ENCODE measurements around the gene ANKRD45.
"Not testable (repeated sequence)": the region's sequence is repeated elsewhere in the genome, so short reads cannot be mapped to it uniquely, and the experiment has no call there.

ANKRD45 gene

GRCh38 chr1:173669491-173669941, at the start of gene ANKRD45:
TSS of gene ANKRD45 (minus strand) at chr1:173669851. CDS start at chr1:173659418, 10,433 bp downstream.
- DNase-seq (ENCODE audit: low spot score), result no peak

GRCh38 chr1:173717238-173717637, 47.6 kb upstream of the ANKRD45 start:
- DNase-seq (ENCODE audit: low spot score), result no peak

GRCh38 chr1:173715538-173715844, 45.8 kb upstream of the ANKRD45 start:
- DNase-seq (ENCODE audit: low spot score), result peak; percentile 51

- DNase-seq (ENCODE audit: low spot score), result peak; percentile 91
Observed at GRCh38 chr1:173714759-173715537, 45.3 kb upstream of the ANKRD45 start, which contains the start of gene KLHL20. TSS of gene KLHL20 (plus strand) at chr1:173714981. CDS start at chr1:173716044, 1,063 bp downstream.

- DNase-seq (ENCODE audit: low spot score), result no peak
Observed at GRCh38 chr1:173714441-173714758, 44.7 kb upstream of the ANKRD45 start.

- no peak for DNase-seq (ENCODE audit: low spot score)
Observed at GRCh38 chr1:173708787-173709186, 39.1 kb upstream of the ANKRD45 start.

- DNase-seq (ENCODE audit: low spot score), result no peak
Observed at GRCh38 chr1:173705117-173705516, 35.5 kb upstream of the ANKRD45 start.

- DNase-seq (ENCODE audit: low spot score), result no peak
Observed at GRCh38 chr1:173702736-173703135, 33.1 kb upstream of the ANKRD45 start.

GRCh38 chr1:173701299-173701698, 31.6 kb upstream of the ANKRD45 start:
- DNase-seq (ENCODE audit: low spot score), result not testable (repeated sequence)

GRCh38 chr1:173693238-173693637, 23.6 kb upstream of the ANKRD45 start:
- DNase-seq (ENCODE audit: low spot score), result no peak

GRCh38 chr1:173688300-173688699, 18.6 kb upstream of the ANKRD45 start:
- DNase-seq (ENCODE audit: low spot score), result no peak

GRCh38 chr1:173685121-173685520, 15.5 kb upstream of the ANKRD45 start:
- not testable (repeated sequence) for DNase-seq (ENCODE audit: low spot score)

GRCh38 chr1:173683838-173684237, 14.2 kb upstream of the ANKRD45 start:
- DNase-seq (ENCODE audit: low spot score), result not testable (repeated sequence)

GRCh38 chr1:173682184-173682583, 12.5 kb upstream of the ANKRD45 start:
- DNase-seq (ENCODE audit: low spot score), result no peak

GRCh38 chr1:173680152-173680551, 10.5 kb upstream of the ANKRD45 start:
- DNase-seq (ENCODE audit: low spot score), result not testable (repeated sequence)

- DNase-seq (ENCODE audit: low spot score), result not testable (repeated sequence)
Observed at GRCh38 chr1:173674496-173674895, 4.8 kb upstream of the ANKRD45 start.

- no peak for DNase-seq (ENCODE audit: low spot score)
Observed at GRCh38 chr1:173666646-173667045, 3.0 kb downstream of the ANKRD45 start.

GRCh38 chr1:173663159-173663558, 6.5 kb downstream of the ANKRD45 start:
- no peak for DNase-seq (ENCODE audit: low spot score)

- DNase-seq (ENCODE audit: low spot score), result no peak
Observed at GRCh38 chr1:173661763-173662162, 7.9 kb downstream of the ANKRD45 start.

GRCh38 chr1:173661271-173661670, 8.4 kb downstream of the ANKRD45 start:
- no peak for DNase-seq (ENCODE audit: low spot score)

GRCh38 chr1:173660306-173660705, 9.3 kb downstream of the ANKRD45 start:
- no peak for DNase-seq (ENCODE audit: low spot score)

- DNase-seq (ENCODE audit: low spot score), result no peak
Observed at GRCh38 chr1:173648880-173649605, 20.6 kb downstream of the ANKRD45 start.

GRCh38 chr1:173646656-173647055, 23.0 kb downstream of the ANKRD45 start:
- no peak for DNase-seq (ENCODE audit: low spot score)
